GM12801 (cell line): Measurements from ENCODE around the gene PLA2G4D.

Experiments used
- CTCF ChIP-seq: IDR thresholded peaks from one replicate; pipeline ENCODE4 v1.5.1; 2011; ENCODE audit warnings: control low read depth; ENCODE audit not compliant: insufficient read length; ENCODE audit errors: extremely low read depth

Gene PLA2G4D

GRCh38 chr15:42082823-42083604 is 11.3 kb downstream of the PLA2G4D start:
- no peak for TF ChIP-seq CTCF

- no peak for TF ChIP-seq CTCF
Measured at GRCh38 chr15:42082141-42082540, 12.2 kb downstream of the PLA2G4D start.

DNA sequence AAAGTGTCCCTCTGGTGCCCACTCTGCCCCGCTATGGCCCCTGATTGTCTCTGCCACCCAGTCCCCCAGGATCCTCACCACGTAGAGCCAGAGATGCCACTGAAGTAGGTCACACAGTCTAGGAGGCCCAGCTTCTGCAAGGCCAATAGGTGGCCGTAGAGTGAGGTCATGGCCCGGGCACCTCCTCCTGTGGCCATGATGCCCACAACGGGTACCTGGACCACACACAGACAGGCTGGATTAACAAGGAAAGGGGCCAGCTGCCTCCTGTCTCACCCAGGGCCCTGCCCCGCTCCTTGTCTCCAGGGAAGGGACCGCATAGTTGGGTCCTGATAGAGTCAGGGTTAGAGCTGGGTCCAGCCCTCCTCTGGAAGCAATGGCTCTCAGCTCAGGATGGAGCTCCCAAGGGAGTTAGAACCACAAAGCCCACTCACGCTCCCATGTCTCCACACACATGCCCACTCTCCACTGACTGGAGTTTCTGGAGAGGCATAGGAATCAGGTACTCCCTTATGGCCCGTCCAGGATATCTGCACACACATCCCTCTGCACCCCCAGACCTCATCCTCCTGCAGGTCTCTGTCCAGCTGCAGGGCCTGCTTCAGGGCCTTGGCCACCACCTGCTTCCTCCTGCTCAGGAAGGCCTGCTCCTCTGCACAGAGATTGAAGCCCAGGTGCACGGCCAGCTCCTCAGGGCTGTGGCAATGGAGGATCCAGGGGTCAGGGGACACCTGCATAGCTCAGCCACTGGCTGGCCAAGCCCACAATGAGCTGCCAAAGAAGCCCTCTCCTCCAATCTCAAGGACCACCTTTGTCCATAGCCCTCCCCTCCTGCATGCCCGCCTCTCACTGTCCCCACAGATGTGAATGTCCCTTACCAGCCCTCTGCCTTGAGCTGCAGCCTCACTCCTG is 13.2 kb downstream of the PLA2G4D start:
- TF ChIP-seq CTCF: no peak

- no peak for TF ChIP-seq CTCF
Measured at GRCh38 chr15:42080186-42080918, 14.0 kb downstream of the PLA2G4D start.

DNA sequence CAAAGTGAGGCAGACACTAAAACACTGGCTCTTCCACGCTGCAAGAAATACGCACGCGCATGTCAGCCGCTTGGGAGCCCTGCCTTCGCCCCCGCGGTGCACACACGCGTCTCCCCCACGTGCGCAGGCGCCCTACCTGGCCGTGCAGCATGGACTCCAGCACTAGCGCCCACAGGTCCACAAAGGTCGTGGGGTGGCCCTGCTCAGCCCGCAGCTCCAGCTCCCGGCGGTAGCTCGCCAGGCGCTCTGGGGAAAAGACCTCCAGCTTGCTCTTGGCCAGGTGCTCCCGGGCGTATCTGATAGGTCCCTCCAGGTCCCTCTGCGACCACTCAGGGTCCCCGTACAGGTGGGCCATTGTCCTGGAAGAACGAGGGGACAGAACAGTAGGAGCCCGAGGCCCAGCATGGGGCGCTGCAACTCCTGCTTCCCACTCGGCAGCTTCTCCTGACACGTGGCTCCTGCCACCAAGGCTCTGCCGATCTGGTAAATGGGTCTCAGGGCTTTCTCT is 14.9 kb downstream of the PLA2G4D start:
- no peak for TF ChIP-seq CTCF

GRCh38 chr15:42078903-42079302 is 15.5 kb downstream of the PLA2G4D start:
- no peak for TF ChIP-seq CTCF

GRCh38 chr15:42077689-42078088 is 16.7 kb downstream of the PLA2G4D start:
- no peak for TF ChIP-seq CTCF
